Measurements from ENCODE around the gene CDT1. TPM values are rescaled to one million over a fixed set of nuclear protein-coding genes. Genes with fewer than 3 reads are reported as not detected.

CDT1 gene
- total RNA-seq, 1 experiment from 2014 or later, result 39.9 TPM

DNA sequence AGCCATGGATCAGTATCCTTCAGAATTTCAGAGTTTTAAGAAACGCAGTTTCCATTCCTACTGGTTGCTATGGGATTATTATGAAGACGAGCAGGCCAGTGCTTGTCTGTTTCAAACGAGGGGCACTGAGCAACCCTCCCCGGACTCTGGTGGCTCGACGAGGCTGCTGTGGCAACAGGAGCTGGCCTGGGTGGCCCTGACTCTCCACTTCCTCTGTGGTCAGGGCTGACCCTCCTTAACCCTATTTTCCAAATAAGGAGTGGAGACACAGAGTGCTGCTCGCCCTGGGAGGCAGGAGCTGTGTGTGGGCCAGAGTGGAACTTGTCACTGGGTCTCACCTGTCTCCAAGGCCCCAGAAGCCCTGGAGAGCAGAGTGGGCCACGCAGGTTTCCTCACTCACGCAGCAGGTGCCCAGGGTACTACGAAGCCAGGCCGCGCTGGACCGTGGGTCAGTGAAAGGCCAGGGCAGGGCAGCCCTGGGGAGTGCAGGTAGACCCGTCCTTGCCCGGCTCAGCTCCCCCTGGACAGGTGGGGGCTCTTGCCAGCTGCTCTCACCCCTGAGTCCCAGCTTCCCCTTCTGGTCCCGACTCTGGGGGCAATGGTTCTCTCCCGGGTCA lies 49.8 kb downstream of the CDT1 start:
- no TSS peak for BruUV-seq (replicated peaks)
- peaks cover 6% of the 10 kb centered on the region; the same call in 1 of the 2 replicates for H3K36me3 ChIP-seq (ENCODE audit: control insufficient read depth, insufficient read depth, low read length)
- ChIA-PET CTCF (no interaction called here), POLR2A (no interaction called here)
- H3K27me3 ChIP-seq (ENCODE audit: control insufficient read depth, insufficient read depth, low read length), result no peaks in the 10 kb centered on the region
- no peak overlapping the region for H3K4me3 ChIP-seq (ENCODE audit: low read depth in 2 of 2, low read length in 2 of 2)
- TF ChIP-seq SIN3A (IDR thresholded peaks at IDR 0.05; ENCODE audit: borderline replicate concordance, insufficient read depth, low read depth, low read length), result no peak
- no peak for TF ChIP-seq CTCF (IDR thresholded peaks at IDR 0.05)
- no peak for TF ChIP-seq POLR2AphosphoS5 (IDR thresholded peaks at IDR 0.05; ENCODE audit: low read depth, low read length)
- TF ChIP-seq TCF7L2 (IDR thresholded peaks at IDR 0.05; ENCODE audit: low read depth, low read length), result no peak
- TF ChIP-seq REST (IDR thresholded peaks at IDR 0.05; ENCODE audit: insufficient read depth in 1 of 2, low read depth in 2 of 2, low read length in 1 of 2), result no peak
- intact Hi-C loops (cut with micrococcal nuclease; ENCODE audit: unreplicated experiment) (no loop called here), in situ Hi-C loops (cut with HindIII; ENCODE audit: low pct_unique_long_range_greater_than_20kb, low sequenced_read_pairs) (no loop called here)
- H3K27ac ChIP-seq (ENCODE audit: low read length), result no peak overlapping the region
- H3K9me3 ChIP-seq (ENCODE audit: control insufficient read depth, insufficient read depth, low read depth, low read length), result no peaks in the 10 kb centered on the region
- peaks cover 9% of the 10 kb centered on the region; the same call in 1 of the 2 replicates for H3K4me1 ChIP-seq (ENCODE audit: control insufficient read depth, insufficient read depth, low read length)
- DNase-seq (ENCODE audit: low read depth, low spot score), result no peak
- ATAC-seq, result no peak

DNA sequence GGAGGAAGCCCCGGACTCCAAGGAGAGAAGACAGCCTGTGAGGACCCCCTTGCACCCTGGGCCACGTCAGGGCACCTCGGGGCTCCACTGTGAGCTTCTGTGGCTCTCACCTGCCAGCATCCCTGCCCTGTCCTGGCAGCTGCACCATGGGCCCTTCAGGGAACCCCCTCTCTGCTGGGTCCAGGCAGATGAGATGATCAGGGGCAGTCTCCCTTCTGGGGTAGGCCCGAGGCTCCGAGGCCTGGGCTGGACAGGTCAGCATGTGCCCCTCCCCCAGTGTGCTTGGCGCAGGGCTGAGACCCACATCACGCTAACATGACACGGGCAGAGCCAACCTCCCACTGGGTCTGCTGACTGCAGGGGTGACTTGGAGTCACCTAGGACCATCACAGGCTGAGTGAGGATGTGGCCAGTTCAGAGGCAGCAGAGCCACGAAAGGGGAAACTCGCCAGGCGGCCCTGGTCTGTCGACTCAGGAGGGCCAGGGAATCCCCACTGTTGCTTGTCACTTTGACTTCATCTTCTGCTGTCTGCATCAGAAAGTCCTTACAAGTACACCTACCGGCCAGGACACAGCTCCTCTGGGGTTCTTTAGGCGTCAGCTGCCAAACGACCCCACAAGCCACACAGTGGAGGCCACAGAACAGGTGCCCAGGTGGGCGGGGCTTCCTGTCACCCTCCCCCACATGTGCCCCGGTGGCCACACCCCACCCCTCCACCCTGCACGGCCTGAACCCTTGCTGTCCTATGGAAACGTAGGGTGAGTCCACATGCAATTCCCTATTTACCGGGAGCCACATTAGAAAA lies 50.9 kb downstream of the CDT1 start:
- in situ Hi-C loops (cut with HindIII; ENCODE audit: low pct_unique_long_range_greater_than_20kb, low sequenced_read_pairs), result no loop called here
- H3K27ac ChIP-seq (ENCODE audit: low read length), result no peak overlapping the region
- ATAC-seq (no peak), DNase-seq (ENCODE audit: low read depth, low spot score) (no peak)
- POLR2A ChIA-PET, result no interaction called here
- H3K27me3 ChIP-seq (ENCODE audit: control insufficient read depth, insufficient read depth, low read length), result no peaks in the 10 kb centered on the region
- peaks cover 6% of the 10 kb centered on the region; the same call in 1 of the 2 replicates for H3K36me3 ChIP-seq (ENCODE audit: control insufficient read depth, insufficient read depth, low read length)
- CTCF ChIA-PET, result no interaction called here
- no peaks in the 10 kb centered on the region for H3K9me3 ChIP-seq (ENCODE audit: control insufficient read depth, insufficient read depth, low read depth, low read length)
- H3K4me1 ChIP-seq (ENCODE audit: control insufficient read depth, insufficient read depth, low read length), result peaks cover 9% of the 10 kb centered on the region; the same call in 1 of the 2 replicates
- no peak for TF ChIP-seq REST (IDR thresholded peaks at IDR 0.05; ENCODE audit: insufficient read depth in 1 of 2, low read depth in 2 of 2, low read length in 1 of 2)
- no peak for TF ChIP-seq SIN3A (IDR thresholded peaks at IDR 0.05; ENCODE audit: borderline replicate concordance, insufficient read depth, low read depth, low read length)
- TF ChIP-seq TCF7L2 (IDR thresholded peaks at IDR 0.05; ENCODE audit: low read depth, low read length), result no peak
- no peak for TF ChIP-seq POLR2AphosphoS5 (IDR thresholded peaks at IDR 0.05; ENCODE audit: low read depth, low read length)
- no peak overlapping the region for H3K4me3 ChIP-seq (ENCODE audit: low read depth in 2 of 2, low read length in 2 of 2)
- no TSS peak for BruUV-seq (replicated peaks)
- intact Hi-C loops (cut with micrococcal nuclease; ENCODE audit: unreplicated experiment), result no loop called here
